Gastroesophageal sphincter (tissue), 3 donors: Measurements from ENCODE around the gene GPHN.

Source experiments
- EP300 ChIP-seq: sonication (generic); formaldehyde crosslinking; IDR thresholded peaks from one replicate; pipeline ENCODE4 v1.6.1; 2017; ENCODE audit warnings: antibody characterized with exemption, mild to moderate bottlenecking
- POLR2A ChIP-seq, 2 donors: fragments of 450-650 bp; IDR thresholded peaks; one replicate each; pipeline ENCODE4 v1.6.1; 2017; ENCODE audit warnings: antibody characterized with exemption in 2 of 2, mild to moderate bottlenecking in 2 of 2, moderate library complexity in 1 of 2
- POLR2AphosphoS5 ChIP-seq: sonication (generic); formaldehyde crosslinking; IDR thresholded peaks from one replicate; pipeline ENCODE4 v1.6.1; 2017; ENCODE audit warnings: antibody characterized with exemption
- TF ChIP-seq, protein P1 (sequence below), 4 experiments: fragments of 200-600 bp in 2 of 4; fragments of 450-650 bp in 2 of 4; sonication (generic) in 1 of 4; IDR thresholded peaks; one replicate each; pipeline ENCODE4 v1.5.1; 2017 to 2019; ENCODE audit warnings: antibody characterized with exemption in 4 of 4, mild to moderate bottlenecking in 2 of 4, moderate library complexity in 2 of 4

DNA sequence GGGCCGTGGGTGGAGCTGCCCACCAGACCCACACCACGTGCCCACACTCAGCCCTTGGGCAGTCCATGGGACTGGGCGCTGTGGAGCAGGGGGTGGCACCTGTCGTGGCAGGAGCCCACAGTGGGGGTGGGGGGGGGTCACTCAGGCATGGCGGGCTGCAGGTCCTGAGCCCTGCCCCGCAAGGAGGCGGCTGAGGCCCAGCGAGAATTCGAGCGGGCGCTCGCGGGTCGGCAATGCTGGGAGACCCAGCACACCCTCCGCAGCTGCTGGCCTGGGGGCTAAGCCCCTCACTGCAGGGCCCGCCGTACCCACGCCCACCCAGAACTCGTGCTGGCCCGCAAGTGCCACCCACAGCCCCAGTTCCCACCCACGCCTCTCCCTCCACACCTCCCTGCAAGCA lies 548.7 kb downstream of the GPHN start:
- TF ChIP-seq EP300 = no peak
- TF ChIP-seq, protein P1, sequence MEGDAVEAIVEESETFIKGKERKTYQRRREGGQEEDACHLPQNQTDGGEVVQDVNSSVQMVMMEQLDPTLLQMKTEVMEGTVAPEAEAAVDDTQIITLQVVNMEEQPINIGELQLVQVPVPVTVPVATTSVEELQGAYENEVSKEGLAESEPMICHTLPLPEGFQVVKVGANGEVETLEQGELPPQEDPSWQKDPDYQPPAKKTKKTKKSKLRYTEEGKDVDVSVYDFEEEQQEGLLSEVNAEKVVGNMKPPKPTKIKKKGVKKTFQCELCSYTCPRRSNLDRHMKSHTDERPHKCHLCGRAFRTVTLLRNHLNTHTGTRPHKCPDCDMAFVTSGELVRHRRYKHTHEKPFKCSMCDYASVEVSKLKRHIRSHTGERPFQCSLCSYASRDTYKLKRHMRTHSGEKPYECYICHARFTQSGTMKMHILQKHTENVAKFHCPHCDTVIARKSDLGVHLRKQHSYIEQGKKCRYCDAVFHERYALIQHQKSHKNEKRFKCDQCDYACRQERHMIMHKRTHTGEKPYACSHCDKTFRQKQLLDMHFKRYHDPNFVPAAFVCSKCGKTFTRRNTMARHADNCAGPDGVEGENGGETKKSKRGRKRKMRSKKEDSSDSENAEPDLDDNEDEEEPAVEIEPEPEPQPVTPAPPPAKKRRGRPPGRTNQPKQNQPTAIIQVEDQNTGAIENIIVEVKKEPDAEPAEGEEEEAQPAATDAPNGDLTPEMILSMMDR (IDR thresholded peaks at IDR 0.05) = no peak
- no peak for TF ChIP-seq POLR2A (IDR thresholded peaks at IDR 0.05)
- no peak for TF ChIP-seq POLR2AphosphoS5
